K562 (cell line): ENCODE measurements around the gene RHOBTB3. TPM values are rescaled to one million over a fixed set of nuclear protein-coding genes. Genes with fewer than 3 reads are reported as not detected.
A peak's percentile ranks its signal among the peaks of the same experiment; 100 is the strongest.

Experiments
- ATAC-seq: fragments of 200-7000 bp; cut with Tn5 transposase; 3 replicates; pipeline ENCODE4 v1.9.1; 2020; ENCODE audit warnings: moderate library complexity
- BruUV-seq: library from RNA; stranded (reverse); fragments of 400-500 nt; replicated peaks from 2 replicates; lab custom pipeline; 2021; lab: Mats Ljungman, UMichigan
- CTCF ChIA-PET: fragments of 300-600 bp; formaldehyde crosslinking; extraction: SDS; loops from one replicate; lab custom pipeline; 2021; ENCODE audit warnings: low intra/inter-chr PET ratio; lab: Yijun Ruan, JAX
- POLR2A ChIA-PET: fragments of 300-600, 350-650 bp; sonication (Branson Sonifier 250); formaldehyde crosslinking; extraction: SDS; loops from one replicate; lab custom pipeline; 2021; ENCODE audit warnings: antibody characterized with exemption, inconsistent platforms; lab: Yijun Ruan, JAX
- DNase-seq, 4 experiments: peaks; one replicate each; pipeline versions ENCODE4 v3.0.0 to v3.0.0-alpha.2; 2011 to 2018; ENCODE audit warnings: low spot score in 3 of 4, mixed read lengths in 3 of 4; ENCODE audit errors: extremely low read depth in 1 of 4
- FAIRE-seq: peaks from 2 replicates; lab custom pipeline; 2011; peaks lifted over from hg19 to GRCh38; lab: Jason Lieb, UNC
- H2AFZ ChIP-seq: 2 replicates; pipeline ENCODE4 v1.6.0; 2011; ENCODE audit warnings: low read depth, low read length, control low read depth, inconsistent platforms
- H3K27ac ChIP-seq: fragments of 200-600 bp; 3 replicates; pipeline ENCODE4 v1.8.0; 2011; ENCODE audit warnings: low read depth, mild to moderate bottlenecking, control low read depth, inconsistent platforms, low read length, moderate library complexity, mixed read lengths; ENCODE audit errors: extremely low read depth
- H3K27me3 ChIP-seq, 2 experiments: fragments of 300-600 bp in 1 of 2; 2 replicates in 1 of 2; 3 replicates in 1 of 2; pipeline versions ENCODE4 v1.6.0 to v1.8.0; 2011; ENCODE audit warnings: inconsistent platforms in 2 of 2, low read length in 2 of 2, mild to moderate bottlenecking in 1 of 2, mixed read lengths in 1 of 2, moderate library complexity in 1 of 2; ENCODE audit not compliant: control insufficient read depth in 2 of 2, insufficient read depth in 2 of 2
- H3K36me3 ChIP-seq: fragments of 300-600 bp; 3 replicates; pipeline ENCODE4 v1.8.0; 2011; ENCODE audit warnings: mild to moderate bottlenecking, low read length, inconsistent platforms; ENCODE audit not compliant: control insufficient read depth, insufficient read depth
- H3K4me1 ChIP-seq, 2 experiments: fragments of 200-600 bp in 1 of 2; replicated peaks in 1 of 2; 2 replicates in 1 of 2; 3 replicates in 1 of 2; pipeline versions ENCODE4 v1.5.1 to v1.8.0; 2011; ENCODE audit warnings: inconsistent platforms in 2 of 2, low read length in 2 of 2, mild to moderate bottlenecking in 1 of 2, mixed read lengths in 1 of 2, moderate library complexity in 1 of 2; ENCODE audit not compliant: control insufficient read depth in 2 of 2, insufficient read depth in 2 of 2
- H3K4me2 ChIP-seq: 2 replicates; pipeline ENCODE4 v1.6.1; 2011; ENCODE audit warnings: low read length, control low read depth, inconsistent platforms, mixed read lengths; ENCODE audit not compliant: insufficient read depth
- H3K4me3 ChIP-seq: fragments of 200-600 bp; sonication (generic), shearing (Covaris generic); 2 replicates; pipeline ENCODE4 v1.5.1; 2016; ENCODE audit warnings: control low read depth, inconsistent platforms
- H3K79me2 ChIP-seq: fragments of 200-600 bp; 3 replicates; pipeline ENCODE4 v1.8.0; 2011; ENCODE audit warnings: low read length, inconsistent platforms; ENCODE audit not compliant: control insufficient read depth, insufficient read depth
- H3K9ac ChIP-seq, 2 experiments: 2 replicates each; pipeline versions ENCODE4 v1.6.0 to v1.6.1; 2011; ENCODE audit warnings: low read depth in 2 of 2, low read length in 2 of 2, control low read depth in 1 of 2, inconsistent platforms in 1 of 2, mild to moderate bottlenecking in 1 of 2, mixed read lengths in 1 of 2; ENCODE audit not compliant: insufficient read depth in 1 of 2
- H3K9me1 ChIP-seq: one replicate; pipeline ENCODE4 v1.6.0; 2011; ENCODE audit warnings: inconsistent platforms, mild to moderate bottlenecking, low read length, moderate library complexity; ENCODE audit not compliant: control insufficient read depth, insufficient read depth
- H3K9me3 ChIP-seq: replicated peaks from 2 replicates; pipeline ENCODE4 v1.5.1; 2011; ENCODE audit warnings: low read depth, low read length, inconsistent platforms; ENCODE audit not compliant: control insufficient read depth, insufficient read depth
- H4K20me1 ChIP-seq: replicated peaks from 2 replicates; pipeline ENCODE4 v1.6.1; 2011; ENCODE audit warnings: low read length, inconsistent platforms, mixed read lengths; ENCODE audit not compliant: control insufficient read depth, insufficient read depth
- E2F8 ChIP-seq: fragments of 450-650 bp; IDR thresholded peaks from 2 replicates; pipeline ENCODE4 v1.7.1; 2018; ENCODE audit warnings: mild to moderate bottlenecking, low read depth; ENCODE audit not compliant: partially characterized antibody
- KDM1A ChIP-seq, 2 experiments: fragments of 450-650 bp; IDR thresholded peaks; 2 replicates each; pipeline ENCODE4 v1.6.1; 2016; ENCODE audit warnings: mild to moderate bottlenecking in 2 of 2
- PKNOX1 ChIP-seq: fragments of 450-650 bp; IDR thresholded peaks from 2 replicates; pipeline ENCODE4 v1.6.1; 2016
- SMC3 ChIP-seq: conservative IDR thresholded peaks from 2 replicates; pipeline ENCODE4 v1.6.1; 2011; ENCODE audit warnings: low read depth, low read length, improper control_type of control experiment; ENCODE audit not compliant: insufficient read depth
- WGBS: fragments of 100-300 bp; shearing (Covaris generic); methylation state at CpG from one replicate; pipeline ENCODE4 v1.1.6; 2016; ENCODE audit warnings: low coverage, mixed read lengths; ENCODE audit not compliant: insufficient coverage; ENCODE audit errors: missing lambda C conversion rate; 5-methylcytosine and 5-hydroxymethylcytosine counted together
- in situ Hi-C: fragments of 300-500 bp; cut with MboI; formaldehyde crosslinking; loops from 4 replicates; pipeline ENCODE4 v1.15.0; 2018; ENCODE audit warnings: inconsistent platforms, mixed read lengths
- intact Hi-C: fragments of 100-400 bp; cut with micrococcal nuclease; formaldehyde crosslinking; loops from 2 replicates; pipeline ENCODE4 v1.14.2; 2022
- polyA plus RNA-seq, 8 experiments: library from polyadenylated mRNA; depleted of rRNA in 4 of 8; stranded (reverse) in 5 of 8; unstranded in 3 of 8; fragments of >200 nt; fragmentation: Nextera tagmentation in 2 of 8; fragmentation: Illumina TruSeq in 1 of 8; extraction: Ambion mirVana in 2 of 8; extraction: Trizol in 1 of 8; gene quantifications; 2 replicates each; pipeline versions ENCODE4 v1.2.1 to v1.2.3, GENCODE V29; 2011 to 2014; ENCODE audit warnings: inconsistent platforms in 1 of 8, missing spikeins in 1 of 8
- total RNA-seq, 7 experiments: library from RNA; depleted of rRNA in 6 of 7; stranded (reverse); fragments of >200 nt in 6 of 7; fragmentation: Illumina TruSeq in 2 of 7; extraction: Trizol in 2 of 7; gene quantifications; 2 replicates each; pipeline versions ENCODE4 v1.2.1 to v1.2.3, GENCODE V29; 2011 to 2021; ENCODE audit warnings: low replicate concordance in 1 of 7
- TF ChIP-seq, protein P1 (sequence below): fragments of 200-600 bp; sonication (generic); IDR thresholded peaks from one replicate; pipeline ENCODE4 v1.6.1; 2012; ENCODE audit warnings: mild to moderate bottlenecking, low read depth, low read length, inconsistent platforms

RHOBTB3 gene
- total and polyA plus RNA-seq, 9 of the 15 experiments (the other 6 are each of a cell fraction or from before 2014, with no cell fraction given) = 39.7 to 143 (median 115) TPM

DNA sequence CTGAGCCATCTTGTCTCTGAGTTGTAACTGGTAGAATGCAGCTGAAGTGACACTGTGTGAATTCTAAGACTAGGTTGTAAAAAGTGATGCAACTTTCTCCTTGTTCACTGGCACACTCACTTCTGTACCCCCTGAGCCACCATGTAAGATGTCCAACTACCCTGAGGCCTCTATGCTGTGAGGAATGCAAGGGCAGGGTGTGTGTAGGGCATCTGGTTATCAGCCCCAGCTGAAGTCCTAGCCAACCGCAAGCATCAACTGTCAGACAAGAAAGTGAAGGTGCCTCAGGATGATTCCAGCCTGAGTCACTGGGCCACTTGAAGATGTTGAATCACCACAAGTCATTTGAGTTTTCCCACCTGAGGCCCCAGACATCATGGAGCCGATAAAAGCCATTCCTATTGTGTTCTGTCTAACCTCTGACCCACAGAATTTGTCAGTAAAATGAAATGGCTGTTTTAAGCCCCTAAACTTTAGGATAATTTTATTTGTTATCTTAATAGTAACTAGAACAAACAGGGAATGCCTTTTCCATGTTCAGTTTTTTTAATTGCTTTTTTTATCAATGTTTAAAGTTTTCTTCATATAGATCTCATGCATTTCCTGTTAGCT is 18.7 kb upstream of the RHOBTB3 start:
- Histone ChIP-seq H3K4me3 (peak overlapping the region; percentile 51; the same call in 1 of the 2 replicates), H3K27me3 (no peaks in the 10 kb centered on the region), H3K4me2 (peak overlapping the region; percentile 87), H3K27ac (peak overlapping the region; percentile 99), H3K9ac (peak overlapping the region in 1 of 2 experiments; percentile 94; a peak in 2 of 4 replicates), H3K9me3 (no peaks in the 10 kb centered on the region), H3K36me3 (no peaks in the 10 kb centered on the region; the same call in 2 of the 3 replicates), H4K20me1 (no peaks in the 10 kb centered on the region), H2AFZ (0 out of 2 replicates have a peak overlapping the region, but pooled peaks have one; percentile 14), H3K9me1 (no peaks in the 10 kb centered on the region), H3K79me2 (peaks cover 16% of the 10 kb centered on the region; the same call in 2 of the 3 replicates), H3K4me1 (peaks cover 25 to 63% of the 10 kb centered on the region in 2 experiments)
- DNase-seq = peak; percentile 82 to 97 (median 87)
- intact Hi-C loops = loop anchor here (1.0 to 10.0 kb wide), 3 partner anchors 18 to 1222 kb away; partner anchors contain the start of genes LNPEP and RFESD
- no TSS peak for BruUV-seq
- 6% methylated on average over 2 of the region's 2 CpGs for WGBS
- ChIA-PET POLR2A (interaction anchor here (0.6 to 4.9 kb wide), 11 partner anchors 12 to 55 kb away, joined by 3 to 50 read pairs (median 5); partner anchors contain the start of genes RHOBTB3 and SPATA9), CTCF (no interaction called here)
- FAIRE-seq = peak; percentile 99
- peak; percentile 87 for ATAC-seq
- in situ Hi-C loops = no loop called here
- peak; percentile 53 for TF ChIP-seq E2F8
- TF ChIP-seq, protein P1, sequence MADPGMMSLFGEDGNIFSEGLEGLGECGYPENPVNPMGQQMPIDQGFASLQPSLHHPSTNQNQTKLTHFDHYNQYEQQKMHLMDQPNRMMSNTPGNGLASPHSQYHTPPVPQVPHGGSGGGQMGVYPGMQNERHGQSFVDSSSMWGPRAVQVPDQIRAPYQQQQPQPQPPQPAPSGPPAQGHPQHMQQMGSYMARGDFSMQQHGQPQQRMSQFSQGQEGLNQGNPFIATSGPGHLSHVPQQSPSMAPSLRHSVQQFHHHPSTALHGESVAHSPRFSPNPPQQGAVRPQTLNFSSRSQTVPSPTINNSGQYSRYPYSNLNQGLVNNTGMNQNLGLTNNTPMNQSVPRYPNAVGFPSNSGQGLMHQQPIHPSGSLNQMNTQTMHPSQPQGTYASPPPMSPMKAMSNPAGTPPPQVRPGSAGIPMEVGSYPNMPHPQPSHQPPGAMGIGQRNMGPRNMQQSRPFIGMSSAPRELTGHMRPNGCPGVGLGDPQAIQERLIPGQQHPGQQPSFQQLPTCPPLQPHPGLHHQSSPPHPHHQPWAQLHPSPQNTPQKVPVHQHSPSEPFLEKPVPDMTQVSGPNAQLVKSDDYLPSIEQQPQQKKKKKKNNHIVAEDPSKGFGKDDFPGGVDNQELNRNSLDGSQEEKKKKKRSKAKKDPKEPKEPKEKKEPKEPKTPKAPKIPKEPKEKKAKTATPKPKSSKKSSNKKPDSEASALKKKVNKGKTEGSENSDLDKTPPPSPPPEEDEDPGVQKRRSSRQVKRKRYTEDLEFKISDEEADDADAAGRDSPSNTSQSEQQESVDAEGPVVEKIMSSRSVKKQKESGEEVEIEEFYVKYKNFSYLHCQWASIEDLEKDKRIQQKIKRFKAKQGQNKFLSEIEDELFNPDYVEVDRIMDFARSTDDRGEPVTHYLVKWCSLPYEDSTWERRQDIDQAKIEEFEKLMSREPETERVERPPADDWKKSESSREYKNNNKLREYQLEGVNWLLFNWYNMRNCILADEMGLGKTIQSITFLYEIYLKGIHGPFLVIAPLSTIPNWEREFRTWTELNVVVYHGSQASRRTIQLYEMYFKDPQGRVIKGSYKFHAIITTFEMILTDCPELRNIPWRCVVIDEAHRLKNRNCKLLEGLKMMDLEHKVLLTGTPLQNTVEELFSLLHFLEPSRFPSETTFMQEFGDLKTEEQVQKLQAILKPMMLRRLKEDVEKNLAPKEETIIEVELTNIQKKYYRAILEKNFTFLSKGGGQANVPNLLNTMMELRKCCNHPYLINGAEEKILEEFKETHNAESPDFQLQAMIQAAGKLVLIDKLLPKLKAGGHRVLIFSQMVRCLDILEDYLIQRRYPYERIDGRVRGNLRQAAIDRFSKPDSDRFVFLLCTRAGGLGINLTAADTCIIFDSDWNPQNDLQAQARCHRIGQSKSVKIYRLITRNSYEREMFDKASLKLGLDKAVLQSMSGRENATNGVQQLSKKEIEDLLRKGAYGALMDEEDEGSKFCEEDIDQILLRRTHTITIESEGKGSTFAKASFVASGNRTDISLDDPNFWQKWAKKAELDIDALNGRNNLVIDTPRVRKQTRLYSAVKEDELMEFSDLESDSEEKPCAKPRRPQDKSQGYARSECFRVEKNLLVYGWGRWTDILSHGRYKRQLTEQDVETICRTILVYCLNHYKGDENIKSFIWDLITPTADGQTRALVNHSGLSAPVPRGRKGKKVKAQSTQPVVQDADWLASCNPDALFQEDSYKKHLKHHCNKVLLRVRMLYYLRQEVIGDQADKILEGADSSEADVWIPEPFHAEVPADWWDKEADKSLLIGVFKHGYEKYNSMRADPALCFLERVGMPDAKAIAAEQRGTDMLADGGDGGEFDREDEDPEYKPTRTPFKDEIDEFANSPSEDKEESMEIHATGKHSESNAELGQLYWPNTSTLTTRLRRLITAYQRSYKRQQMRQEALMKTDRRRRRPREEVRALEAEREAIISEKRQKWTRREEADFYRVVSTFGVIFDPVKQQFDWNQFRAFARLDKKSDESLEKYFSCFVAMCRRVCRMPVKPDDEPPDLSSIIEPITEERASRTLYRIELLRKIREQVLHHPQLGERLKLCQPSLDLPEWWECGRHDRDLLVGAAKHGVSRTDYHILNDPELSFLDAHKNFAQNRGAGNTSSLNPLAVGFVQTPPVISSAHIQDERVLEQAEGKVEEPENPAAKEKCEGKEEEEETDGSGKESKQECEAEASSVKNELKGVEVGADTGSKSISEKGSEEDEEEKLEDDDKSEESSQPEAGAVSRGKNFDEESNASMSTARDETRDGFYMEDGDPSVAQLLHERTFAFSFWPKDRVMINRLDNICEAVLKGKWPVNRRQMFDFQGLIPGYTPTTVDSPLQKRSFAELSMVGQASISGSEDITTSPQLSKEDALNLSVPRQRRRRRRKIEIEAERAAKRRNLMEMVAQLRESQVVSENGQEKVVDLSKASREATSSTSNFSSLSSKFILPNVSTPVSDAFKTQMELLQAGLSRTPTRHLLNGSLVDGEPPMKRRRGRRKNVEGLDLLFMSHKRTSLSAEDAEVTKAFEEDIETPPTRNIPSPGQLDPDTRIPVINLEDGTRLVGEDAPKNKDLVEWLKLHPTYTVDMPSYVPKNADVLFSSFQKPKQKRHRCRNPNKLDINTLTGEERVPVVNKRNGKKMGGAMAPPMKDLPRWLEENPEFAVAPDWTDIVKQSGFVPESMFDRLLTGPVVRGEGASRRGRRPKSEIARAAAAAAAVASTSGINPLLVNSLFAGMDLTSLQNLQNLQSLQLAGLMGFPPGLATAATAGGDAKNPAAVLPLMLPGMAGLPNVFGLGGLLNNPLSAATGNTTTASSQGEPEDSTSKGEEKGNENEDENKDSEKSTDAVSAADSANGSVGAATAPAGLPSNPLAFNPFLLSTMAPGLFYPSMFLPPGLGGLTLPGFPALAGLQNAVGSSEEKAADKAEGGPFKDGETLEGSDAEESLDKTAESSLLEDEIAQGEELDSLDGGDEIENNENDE = no peak
- TF ChIP-seq KDM1A (IDR thresholded peaks at IDR 0.05) = peak; percentile 97 to 98
- no peak for TF ChIP-seq SMC3
- TF ChIP-seq PKNOX1 = peak; percentile 92
